IPS-NIHi11 (cell line): ENCODE measurements around the gene ZNF200.
"Not testable (repeated sequence)": the region's sequence is repeated elsewhere in the genome, so short reads cannot be mapped to it uniquely, and the experiment has no call there.

Experiments used
- DNase-seq: peaks from one replicate; pipeline ENCODE4 v3.0.0; 2012; ENCODE audit warnings: mixed read lengths, low spot score

Gene ZNF200

GRCh38 chr16:3198334-3199072 is 36.5 kb downstream of the ZNF200 start:
- no peak for DNase-seq

- DNase-seq: not testable (repeated sequence)
These were observed 37.1 kb downstream of the ZNF200 start for GRCh38 chr16:3197694-3198333.

DNA sequence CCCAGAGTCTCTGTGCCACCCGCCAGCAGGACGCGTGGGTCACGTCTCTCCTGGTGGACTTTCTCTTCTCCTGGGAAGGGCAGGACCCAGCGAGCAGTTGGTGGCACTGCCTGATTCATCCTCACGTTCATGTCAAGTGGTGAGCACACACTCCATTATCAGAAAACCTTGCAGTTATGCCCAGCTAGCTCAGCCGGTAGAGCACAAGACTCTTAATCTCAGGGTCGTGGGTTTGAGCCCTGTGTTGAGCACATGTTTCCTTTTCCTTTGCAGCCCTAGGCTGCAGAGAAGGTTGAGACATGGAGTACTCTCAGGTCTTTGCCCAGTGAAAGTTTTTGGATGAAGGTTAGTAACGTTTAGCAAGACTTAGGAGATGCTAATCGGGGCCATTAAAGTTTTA is 39.0 kb downstream of the ZNF200 start:
- no peak for DNase-seq

GRCh38 chr16:3194792-3195191 is 40.2 kb downstream of the ZNF200 start:
- DNase-seq: no peak

- no peak for DNase-seq
These were observed 41.4 kb downstream of the ZNF200 start for GRCh38 chr16:3193221-3194212.

- DNase-seq: no peak
These were observed 42.4 kb downstream of the ZNF200 start for GRCh38 chr16:3192476-3193019.

DNA sequence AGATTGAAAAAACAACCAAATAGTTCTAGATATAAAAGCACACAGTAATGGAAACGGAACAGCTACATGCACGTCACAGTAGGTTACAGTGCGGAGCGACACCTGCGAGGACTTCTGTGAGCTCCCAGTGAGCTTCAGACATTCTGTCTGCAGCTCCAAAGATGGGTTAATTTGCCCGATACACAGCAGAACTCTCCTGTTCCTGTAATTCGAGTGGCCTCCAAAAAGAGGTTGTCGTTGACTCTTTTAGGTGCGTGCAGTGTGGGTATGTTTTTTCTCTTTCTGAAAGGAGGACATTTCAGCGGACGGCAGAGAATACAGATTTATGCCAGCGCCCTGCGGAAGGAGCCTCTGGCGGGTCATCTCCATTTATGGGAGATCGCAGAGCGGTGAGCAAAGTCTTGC is 44.0 kb downstream of the ZNF200 start:
- DNase-seq: no peak

GRCh38 chr16:3189869-3190268 is 45.1 kb downstream of the ZNF200 start:
- no peak for DNase-seq

GRCh38 chr16:3188925-3189825 is 45.8 kb downstream of the ZNF200 start:
- peak; percentile 32 for DNase-seq

GRCh38 chr16:3188675-3188924 is 46.4 kb downstream of the ZNF200 start:
- no peak for DNase-seq

DNA sequence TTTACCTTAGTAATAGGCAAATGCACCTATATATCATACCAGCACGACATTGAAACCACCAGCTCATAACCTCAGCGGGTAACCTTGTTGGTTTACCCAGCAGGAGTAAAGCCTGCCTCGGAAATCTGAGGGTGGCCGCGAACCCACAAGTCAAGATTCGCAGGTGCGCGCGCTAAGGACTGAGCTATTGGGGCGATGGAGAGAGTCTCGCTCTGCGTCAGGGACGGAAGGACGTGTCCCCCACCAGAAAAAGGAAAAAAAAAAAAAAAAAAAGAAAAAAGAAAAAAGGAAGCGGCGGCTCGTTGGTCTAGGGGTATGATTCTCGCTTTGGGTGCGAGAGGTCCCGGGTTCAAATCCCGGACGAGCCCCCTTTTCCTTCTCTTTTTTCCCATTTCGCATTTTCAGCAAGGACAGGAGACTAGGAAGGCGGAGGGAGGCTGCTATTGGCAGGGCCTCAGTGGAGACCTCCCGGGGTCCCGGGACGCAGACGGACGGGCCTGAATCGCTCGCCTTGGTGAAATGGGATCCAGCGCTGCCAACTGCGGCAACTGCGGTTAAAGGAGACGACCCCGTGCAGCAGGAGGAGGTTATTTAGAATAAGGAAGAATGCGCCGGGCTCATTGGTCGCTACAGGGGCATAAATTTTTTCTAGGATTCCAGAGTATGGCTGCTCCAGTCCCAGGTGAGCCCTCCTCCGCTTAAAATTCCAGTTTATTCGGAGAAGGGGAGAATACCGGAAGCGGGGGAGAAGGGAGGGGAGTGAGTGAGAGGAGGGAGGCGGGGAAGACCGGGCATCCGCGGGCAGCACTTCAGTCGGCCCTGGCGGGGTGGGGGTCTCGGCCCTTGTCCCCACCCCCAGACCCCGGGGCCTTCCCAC is 46.9 kb downstream of the ZNF200 start, which contains the start of gene OR1F1:
TSS of gene OR1F1 (plus strand) at position 407 of the 877 bp plus-strand sequence.
- DNase-seq: peak; percentile 53

- no peak for DNase-seq
These were observed 47.8 kb downstream of the ZNF200 start for GRCh38 chr16:3186946-3187690.

GRCh38 chr16:3183445-3184139 is 51.4 kb downstream of the ZNF200 start:
- no peak for DNase-seq

DNA sequence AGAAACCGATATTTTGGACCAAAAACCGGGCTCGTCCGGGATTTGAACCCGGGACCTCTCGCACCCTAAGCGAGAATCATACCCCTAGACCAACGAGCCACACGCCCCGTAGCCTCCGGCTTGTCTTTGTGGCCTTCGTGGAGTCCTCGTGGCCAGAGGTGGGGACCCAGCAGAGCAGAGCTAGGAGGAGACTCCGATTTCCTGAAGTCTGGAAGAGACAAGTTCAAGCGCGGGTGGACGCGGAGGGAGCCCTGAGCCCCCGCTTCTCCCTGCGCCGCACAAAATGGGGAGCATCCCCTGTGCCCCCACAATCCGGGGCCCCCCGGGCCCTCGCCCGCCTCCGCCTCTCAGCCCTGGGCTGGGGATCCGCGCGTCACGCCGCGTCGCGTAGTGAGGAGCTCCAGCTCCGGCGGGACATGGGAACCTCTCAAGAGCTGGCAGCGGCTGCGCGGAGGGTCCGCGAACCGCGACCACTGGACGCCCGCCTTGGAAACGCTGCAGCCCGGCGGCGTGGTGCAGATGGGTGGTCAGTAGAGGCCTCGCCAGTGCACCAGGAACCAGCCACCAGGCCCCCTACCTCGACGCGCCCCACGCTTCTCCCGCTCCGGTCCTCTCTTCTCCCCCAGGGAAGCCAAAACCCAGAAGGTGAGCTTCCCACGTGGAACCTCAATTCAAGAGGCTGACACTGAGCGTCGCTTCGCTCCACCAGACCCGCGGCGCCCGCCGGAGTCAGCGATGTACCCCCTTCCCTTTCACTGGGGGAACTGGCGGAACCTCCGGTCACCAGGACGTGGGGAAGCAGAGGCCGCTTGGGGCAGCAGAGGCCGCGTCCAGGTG is 52.1 kb downstream of the ZNF200 start:
- peak; percentile 60 for DNase-seq

DNA sequence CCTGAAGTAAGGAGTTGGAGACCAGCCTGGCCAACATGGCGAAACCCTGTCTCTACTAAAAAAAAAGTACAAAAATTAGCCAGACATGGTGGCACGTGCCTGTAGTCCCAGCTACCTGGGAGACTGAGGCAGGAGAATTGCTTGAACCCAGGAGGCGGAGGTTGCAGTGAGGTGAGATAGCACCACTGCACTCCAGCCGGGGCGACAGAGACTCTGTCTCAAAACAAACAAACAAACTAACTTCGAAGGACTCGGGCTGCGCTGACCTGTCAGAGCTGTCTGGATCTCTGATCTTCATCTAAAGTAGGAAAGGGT is 52.7 kb downstream of the ZNF200 start:
- DNase-seq: not testable (repeated sequence)

DNA sequence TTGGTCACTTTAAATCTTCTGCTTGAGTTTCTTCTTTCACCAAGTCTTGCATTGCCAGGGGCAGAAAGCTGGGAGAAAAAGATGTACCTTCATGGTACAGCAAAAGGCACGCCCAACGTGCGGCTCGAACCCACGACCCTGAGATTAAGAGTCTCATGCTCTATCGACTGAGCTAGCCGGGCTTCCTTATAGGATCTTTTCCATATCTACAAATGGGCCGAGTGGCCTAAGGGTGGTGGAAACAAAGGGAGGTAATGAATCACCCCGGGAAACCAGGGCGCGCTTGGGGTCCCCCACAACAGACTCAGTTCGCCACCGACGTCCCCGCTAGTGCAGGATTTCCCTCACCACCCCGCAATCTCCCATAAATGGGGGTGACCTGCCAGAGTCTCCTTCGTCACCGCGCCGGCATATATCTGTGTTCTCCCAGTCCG is 54.5 kb downstream of the ZNF200 start:
- no peak for DNase-seq

GRCh38 chr16:3179651-3180050 is 55.3 kb downstream of the ZNF200 start:
- DNase-seq: no peak
